GM23248 (cell line): ENCODE results near the gene ARHGAP24.

Experiments
- EZH2 ChIP-seq: fragments of 200-600 bp; sonication (generic); IDR thresholded peaks from 2 replicates; pipeline ENCODE4 v1.6.1; 2018; ENCODE audit warnings: antibody characterized with exemption, mild to moderate bottlenecking; ENCODE audit not compliant: insufficient read depth, poor library complexity, severe bottlenecking
- EZH2phosphoT487 ChIP-seq: fragments of 200-600 bp; sonication (generic); IDR thresholded peaks from 2 replicates; pipeline ENCODE4 v1.6.1; 2018; ENCODE audit warnings: antibody characterized with exemption, moderate library complexity, mild to moderate bottlenecking, low read depth; ENCODE audit not compliant: insufficient read depth

DNA sequence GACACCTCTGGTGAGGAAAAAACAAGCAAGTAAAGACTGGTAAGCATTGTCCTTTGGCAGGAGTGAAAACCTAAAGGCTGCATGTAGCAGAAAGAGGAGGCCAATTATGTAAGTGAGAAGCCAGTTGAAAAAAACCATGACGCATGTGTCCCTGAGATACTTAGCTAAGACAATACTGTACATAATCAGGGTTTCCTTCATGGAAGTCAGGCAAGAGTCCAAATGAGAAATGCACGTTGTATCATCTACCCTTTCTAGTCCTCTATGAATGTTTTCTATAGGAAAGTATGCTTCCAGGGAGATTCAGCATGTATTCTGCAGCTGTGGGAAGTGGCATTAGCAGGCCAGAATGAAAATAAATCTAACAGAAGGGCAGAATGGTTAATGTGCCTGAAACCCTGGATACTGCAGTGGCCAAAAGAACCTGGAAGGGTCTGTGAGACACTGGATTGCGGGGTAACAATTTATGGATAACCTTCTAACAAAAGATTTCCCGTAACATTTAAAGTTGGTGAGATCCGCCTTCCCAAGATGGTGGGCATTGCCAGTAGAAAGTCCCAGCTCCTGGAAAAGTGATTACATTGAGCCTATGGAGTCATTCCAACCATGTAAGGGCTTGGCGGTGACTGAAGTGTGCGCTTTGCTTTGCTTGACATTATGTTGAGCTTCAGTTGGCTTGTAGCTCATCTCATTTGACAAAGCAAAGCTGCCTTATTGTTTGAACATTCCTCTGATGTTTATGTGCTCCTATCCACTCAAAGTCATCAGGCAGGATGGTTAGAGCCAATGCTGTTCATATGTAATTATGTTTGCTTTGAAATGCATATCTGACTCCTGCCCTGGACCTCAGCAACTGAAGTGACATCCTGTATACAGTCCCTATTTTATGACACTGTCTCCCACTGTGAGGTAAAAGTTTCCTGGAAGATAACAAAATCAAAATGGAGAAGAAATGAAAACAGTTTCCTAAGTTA is 200.4 kb downstream of the ARHGAP24 start:
- no peak for TF ChIP-seq EZH2
- no peak for TF ChIP-seq EZH2phosphoT487
